HuH-7 (cell line): Measurements from ENCODE around the gene NEK3.
"Not testable (repeated sequence)": the region's sequence is repeated elsewhere in the genome, so short reads cannot be mapped to it uniquely, and the experiment has no call there.

Experiments used
- DNase-seq: peaks from one replicate; pipeline ENCODE4 v3.0.0; 2011; ENCODE audit warnings: low spot score

NEK3 gene

GRCh38 chr13:52159159-52159982 lies at the start of gene NEK3:
NEK3 (minus strand) TSS chr13:52159597; CDS start chr13:52156191, 3,406 bp downstream.
- DNase-seq: peak; percentile 52

GRCh38 chr13:52208384-52208783 lies 49.0 kb upstream of the NEK3 start:
- DNase-seq: not testable (repeated sequence)

- not testable (repeated sequence) for DNase-seq
Measured at GRCh38 chr13:52207896-52208295, 48.5 kb upstream of the NEK3 start.

- DNase-seq: not testable (repeated sequence)
Measured at GRCh38 chr13:52207337-52207736, 47.9 kb upstream of the NEK3 start.

- not testable (repeated sequence) for DNase-seq
Measured at GRCh38 chr13:52204546-52204945, 45.1 kb upstream of the NEK3 start.

- DNase-seq: not testable (repeated sequence)
Measured at GRCh38 chr13:52203864-52204263, 44.5 kb upstream of the NEK3 start.

GRCh38 chr13:52202506-52202905 lies 43.1 kb upstream of the NEK3 start:
- DNase-seq: not testable (repeated sequence)

GRCh38 chr13:52201439-52202193 lies 42.2 kb upstream of the NEK3 start:
- DNase-seq: peak; percentile 18

- peak; percentile 72 for DNase-seq
Measured at GRCh38 chr13:52195401-52195837, 36.0 kb upstream of the NEK3 start.

GRCh38 chr13:52194184-52194868 lies 34.9 kb upstream of the NEK3 start:
- peak; percentile 63 for DNase-seq

GRCh38 chr13:52193587-52194183 lies 34.3 kb upstream of the NEK3 start:
- not testable (repeated sequence) for DNase-seq

GRCh38 chr13:52187424-52188187 lies 28.2 kb upstream of the NEK3 start:
- DNase-seq: not testable (repeated sequence)

GRCh38 chr13:52187029-52187423 lies 27.6 kb upstream of the NEK3 start:
- DNase-seq: no peak

GRCh38 chr13:52181316-52181954 lies 22.0 kb upstream of the NEK3 start:
- not testable (repeated sequence) for DNase-seq

- DNase-seq: no peak
Measured at GRCh38 chr13:52179925-52180324, 20.5 kb upstream of the NEK3 start.

- no peak for DNase-seq
Measured at GRCh38 chr13:52177276-52177675, 17.9 kb upstream of the NEK3 start.

- not testable (repeated sequence) for DNase-seq
Measured at GRCh38 chr13:52173970-52174369, 14.6 kb upstream of the NEK3 start.

- no peak for DNase-seq
Measured at GRCh38 chr13:52173373-52173772, 14.0 kb upstream of the NEK3 start.

GRCh38 chr13:52171686-52172085 lies 12.3 kb upstream of the NEK3 start:
- DNase-seq: not testable (repeated sequence)

GRCh38 chr13:52170828-52171391 lies 11.5 kb upstream of the NEK3 start:
- not testable (repeated sequence) for DNase-seq
